Cortex of kidney (tissue), 1 donor: ENCODE results near the gene TCEAL1.
"Not testable (repeated sequence)": the region's sequence is repeated elsewhere in the genome, so short reads cannot be mapped to it uniquely, and the experiment has no call there.

Experiments
- DNase-seq: peaks from one replicate; lab custom pipeline; 2025; lab: John Stamatoyannopoulos, UW

Gene TCEAL1

DNA sequence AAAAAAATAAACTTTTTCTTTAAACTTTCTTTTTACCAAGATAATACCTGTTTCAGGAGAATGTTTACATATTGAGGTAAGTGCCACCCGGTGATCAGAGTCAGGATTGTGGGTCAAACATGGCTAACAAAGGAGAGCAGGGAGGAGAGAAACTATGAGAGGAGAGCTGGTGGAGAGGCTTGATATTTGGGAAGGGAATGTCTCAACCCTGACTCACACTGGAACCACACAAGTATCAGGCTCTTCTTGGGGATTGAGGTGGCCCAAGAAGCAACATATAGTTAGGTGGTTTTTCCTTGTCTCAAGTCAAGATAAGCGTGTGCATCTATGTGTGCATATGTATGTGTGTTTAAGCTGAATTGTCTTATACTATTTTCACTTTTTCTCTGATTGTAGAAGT is 6.7 kb downstream of the TCEAL1 start:
- no peak for DNase-seq

DNA sequence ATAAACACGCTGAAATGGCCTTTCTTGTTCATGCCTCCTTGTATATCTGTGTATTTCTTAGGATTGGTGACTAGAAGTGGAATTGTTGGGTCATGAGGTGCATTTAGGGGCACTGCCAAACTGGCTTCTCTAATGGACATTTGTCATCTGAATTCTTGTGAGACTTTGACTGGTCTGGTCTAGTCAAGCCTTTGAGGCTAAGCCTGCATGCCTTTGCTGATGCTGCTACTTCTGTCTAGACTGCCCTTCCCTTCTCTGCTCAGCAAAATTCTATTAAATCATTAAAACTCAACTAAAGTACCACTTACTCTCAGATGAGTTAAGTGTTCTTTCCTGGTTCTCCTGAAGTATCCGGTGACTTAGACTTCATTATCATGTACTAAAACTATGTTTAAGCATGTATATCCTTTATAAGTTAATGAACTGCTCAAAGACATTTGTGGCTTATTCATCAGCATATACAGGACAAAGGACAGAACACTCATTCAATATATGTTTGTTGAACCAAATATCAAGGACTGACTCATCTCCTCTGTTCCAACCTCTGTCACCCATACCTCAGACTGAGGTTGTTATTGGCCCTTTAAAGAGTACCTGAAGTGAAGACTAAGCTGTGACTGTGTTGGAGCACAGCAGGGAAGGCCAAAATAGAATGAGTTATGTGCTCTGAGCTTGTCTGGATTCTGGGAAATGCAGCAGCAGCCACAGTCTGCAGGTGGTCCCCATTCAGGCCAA is 9.0 kb downstream of the TCEAL1 start:
- no peak for DNase-seq

DNA sequence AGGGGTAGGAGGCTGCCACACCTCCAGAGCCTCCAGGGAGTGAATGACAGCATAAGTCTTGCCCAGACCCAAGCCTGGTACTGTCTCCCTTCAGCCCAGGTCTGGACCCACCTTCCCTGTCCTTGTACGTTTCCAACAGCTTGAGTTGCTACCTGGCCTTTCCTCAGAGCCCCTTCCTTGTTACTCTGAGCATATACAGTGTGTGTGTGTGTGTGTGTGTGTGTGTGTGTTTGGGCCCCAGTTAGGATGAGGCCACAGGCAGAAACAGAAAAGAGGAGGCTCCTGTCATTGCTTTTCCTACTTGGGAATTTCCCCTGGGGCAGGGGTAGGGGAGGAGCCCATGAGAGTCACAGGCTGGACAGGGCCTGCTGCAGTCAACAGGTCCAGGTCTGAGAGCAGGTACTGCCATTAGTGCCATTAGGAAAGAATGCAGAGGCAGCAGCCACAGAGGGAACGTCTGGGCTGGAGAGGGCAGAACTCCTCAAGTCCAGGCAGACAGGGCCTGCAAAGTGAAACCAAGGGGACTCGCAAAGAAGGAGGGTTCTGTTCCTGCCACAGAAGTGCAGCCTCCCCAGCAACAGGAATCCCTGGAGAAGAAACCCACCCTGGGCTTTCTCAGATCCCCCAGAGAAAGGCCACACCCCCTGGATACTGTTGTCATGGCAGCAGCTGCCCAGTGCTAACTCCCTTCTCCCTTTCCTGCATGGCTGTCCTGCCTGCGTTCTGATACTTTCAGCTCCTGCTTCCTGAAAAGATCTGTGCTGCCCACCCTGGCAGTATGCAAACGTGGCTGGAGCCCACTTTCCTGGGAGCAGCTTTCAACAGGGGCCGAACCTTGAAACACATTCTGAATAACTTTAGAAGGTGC is 9.9 kb downstream of the TCEAL1 start:
- DNase-seq: not testable (repeated sequence)

DNA sequence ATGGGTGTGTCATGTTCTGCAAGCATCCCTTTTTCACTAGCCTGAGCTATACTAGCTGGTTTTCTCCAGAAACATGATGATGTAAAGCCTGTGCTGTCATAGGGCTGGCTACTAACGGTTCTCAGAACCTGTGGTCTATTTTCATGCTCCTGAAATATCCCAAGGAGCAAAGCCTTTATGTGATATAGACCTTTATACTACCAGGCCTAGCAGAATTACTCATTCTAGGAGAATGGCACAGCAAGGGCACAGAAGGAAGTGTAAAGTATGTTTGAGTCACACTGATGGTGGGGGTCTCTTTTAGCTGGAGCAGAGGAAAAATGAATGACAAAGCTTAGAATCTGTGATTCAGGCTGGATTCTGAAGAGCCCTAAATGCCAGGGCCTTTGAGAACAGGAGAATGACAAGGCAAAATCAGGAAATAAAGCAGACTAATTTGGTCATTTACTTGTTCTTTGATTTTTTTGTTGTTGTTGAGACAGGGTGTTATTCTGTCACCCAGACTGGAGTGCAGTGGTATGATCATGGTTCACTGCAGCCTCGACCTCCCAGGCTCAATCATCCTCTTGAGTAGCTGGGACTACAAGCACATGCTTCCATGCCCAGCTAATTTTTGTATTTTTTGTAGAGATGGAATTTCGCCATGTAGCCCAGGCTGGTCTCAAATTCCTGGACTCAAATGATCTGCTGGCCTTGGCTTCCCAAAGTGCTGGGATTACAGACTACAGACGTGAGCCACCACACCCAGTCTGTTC is 11.8 kb downstream of the TCEAL1 start:
- no peak for DNase-seq

DNA sequence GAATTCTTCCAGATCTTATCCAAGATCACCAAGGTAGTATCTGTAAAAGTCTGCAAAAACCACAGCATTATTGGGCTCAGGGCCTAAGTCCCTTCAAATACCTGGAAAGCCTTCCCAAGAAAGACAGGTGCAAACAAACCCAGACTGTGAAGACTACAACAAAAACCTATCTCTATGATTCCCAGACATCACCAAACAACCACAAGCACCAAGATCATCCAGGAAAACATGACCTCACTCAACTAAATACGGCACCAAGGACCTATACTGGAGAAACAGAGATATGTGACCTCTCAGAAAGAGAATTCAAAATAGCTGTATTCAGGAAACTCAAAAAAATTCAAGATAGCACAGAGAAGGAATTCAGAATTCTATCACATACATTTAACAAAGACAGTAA is 15.3 kb downstream of the TCEAL1 start:
- no peak for DNase-seq

DNA sequence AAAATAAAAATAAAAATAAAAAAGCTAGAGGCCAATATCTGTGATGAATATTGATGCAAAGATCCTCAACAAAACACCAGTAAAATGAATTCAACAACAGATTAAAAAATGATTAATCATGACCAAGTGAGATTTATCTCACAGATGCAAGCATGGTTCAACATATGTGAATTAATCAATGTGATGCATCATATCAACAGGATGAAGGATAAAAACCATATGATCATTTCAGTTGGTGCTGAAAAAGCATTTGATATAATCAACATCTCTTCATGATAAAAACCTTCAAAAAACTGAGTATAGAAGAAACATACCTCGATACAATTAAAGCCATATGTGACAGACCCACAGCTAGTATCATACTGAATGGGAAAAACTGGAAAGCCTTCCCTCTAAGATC is 18.9 kb downstream of the TCEAL1 start:
- DNase-seq: no peak

DNA sequence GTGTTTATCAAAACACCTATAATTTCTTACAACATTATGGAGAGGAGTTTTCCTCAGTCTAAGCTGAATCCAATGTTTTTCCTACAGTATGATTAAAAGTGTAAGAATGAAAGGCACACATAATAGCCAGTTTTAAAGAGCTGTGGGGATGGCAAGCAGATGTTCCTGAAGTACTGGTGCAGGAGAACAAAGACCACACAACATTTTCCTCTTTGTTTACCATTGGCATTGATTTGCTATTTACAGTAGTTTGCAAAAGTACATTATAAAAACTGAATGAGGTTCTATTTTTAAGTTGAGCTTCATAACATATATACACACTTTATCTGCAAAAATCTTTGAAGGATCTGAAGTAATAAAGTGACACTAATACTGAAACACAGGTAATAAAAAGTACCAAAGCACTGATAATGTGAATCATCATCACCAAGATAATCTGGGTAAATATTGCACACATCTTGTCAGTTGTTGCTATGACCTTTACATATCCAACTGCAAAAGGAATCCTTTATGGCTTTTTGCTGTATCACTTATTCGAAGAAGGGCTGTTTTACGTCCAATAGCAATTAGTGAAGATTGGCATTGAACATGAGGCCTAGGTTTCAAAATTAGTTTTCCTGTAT is 22.5 kb downstream of the TCEAL1 start:
- DNase-seq: no peak

DNA sequence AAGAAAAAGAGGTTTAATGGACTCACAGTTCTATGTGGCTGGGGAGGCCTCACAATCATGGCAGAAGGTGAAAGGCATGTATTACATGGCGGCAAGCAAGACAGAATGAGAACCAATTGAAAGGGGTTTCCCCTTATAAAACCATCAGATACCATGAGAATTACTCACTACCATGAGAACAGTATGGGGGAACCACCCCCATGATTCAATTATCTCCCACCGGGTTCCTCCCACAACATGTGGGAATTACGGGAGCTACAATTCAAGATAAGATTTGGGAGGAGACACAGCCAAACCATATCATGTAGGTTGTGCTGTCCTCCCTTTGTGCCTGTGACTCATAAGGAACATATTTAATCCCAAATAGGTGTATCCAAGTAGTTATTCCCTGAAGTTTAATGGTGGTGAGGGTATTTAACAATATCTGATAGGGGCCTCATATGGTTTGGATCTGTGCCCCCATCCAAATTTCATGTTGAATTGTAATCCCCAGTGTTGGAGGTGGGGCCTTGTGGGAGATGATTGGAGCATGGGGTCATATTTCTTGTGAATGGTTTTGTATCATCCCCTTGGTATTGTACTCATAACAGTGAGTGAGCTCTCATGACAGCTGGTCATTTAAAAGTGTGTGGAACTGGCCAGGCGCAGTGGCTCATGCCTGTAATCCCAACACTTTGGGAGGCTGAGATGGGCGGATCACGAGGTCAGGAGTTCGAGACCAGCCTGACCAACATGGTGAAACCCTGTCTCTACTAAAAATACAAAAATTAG is 26.6 kb downstream of the TCEAL1 start:
- not testable (repeated sequence) for DNase-seq

DNA sequence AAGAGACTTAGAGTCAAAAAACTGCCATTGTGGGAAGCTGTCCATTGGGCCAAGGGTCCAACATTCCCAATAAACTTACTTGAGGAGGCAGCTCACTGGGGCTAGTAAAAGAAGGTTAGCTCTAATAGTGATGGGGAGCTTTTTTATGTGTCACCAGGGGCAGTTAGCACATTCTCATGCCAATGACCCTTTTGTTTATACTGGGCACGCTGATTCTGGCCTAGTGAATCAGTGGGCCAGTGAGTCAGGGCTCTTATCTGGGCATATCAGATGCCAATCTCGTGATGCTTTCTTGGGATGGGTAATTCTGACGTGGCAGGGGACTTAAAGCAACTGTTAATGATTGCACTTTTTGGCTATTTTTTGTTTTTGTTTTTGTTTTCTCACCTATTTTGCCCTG is 27.8 kb downstream of the TCEAL1 start:
- DNase-seq: no peak

DNA sequence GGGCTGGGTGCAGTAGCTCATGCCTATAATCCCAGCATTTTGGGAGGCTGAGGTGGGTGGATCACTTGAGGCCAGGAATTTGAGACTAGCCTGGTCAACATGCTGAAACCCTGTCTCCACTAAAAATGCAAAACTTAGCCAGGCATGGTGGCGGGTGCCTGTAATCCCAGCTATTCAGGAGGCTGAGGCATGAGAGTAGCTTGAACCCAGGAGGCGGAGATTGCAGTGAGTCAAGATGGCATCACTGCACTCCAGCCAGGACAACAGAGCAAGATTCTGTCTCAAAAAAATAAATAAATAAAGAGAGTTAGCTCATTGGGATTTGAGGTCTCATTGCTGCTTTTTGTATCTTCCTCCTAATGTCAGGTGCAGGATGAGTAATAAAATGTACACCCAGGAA is 28.3 kb downstream of the TCEAL1 start:
- DNase-seq: not testable (repeated sequence)

DNA sequence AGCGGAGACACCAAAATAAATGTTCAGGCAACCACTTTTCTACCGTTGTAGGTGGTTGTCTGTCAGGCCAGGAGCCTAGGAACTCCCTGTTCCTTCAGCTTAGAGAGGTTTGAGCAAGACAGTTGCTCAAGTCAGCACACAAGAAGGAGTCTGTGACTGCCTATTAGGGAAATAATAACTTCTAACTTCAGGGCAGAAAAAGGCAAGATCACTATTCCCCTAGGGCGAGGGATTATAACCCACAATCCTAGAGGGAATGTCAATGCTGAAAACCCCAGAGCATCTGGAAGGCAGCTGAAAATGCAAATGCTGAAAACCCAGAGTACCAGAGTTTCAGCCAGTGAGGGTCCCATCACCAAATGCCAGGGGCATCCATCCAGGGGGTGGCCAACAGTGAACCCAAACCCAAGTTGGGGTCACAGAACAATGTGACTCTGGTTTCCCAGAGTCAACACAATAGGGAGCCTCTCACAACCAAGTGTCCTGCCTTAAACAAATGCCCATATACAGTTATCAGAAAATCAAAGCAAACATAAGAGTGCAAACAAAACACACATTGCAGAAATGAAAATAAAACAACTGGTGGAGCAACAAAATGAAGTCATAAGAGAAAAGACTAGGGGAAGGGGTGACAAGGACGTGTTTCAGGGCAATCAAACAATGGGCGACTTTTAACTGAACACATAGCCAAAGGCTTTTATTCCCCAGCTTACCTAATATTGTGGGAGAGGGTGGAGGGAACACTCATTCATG is 30.1 kb downstream of the TCEAL1 start:
- no peak for DNase-seq

DNA sequence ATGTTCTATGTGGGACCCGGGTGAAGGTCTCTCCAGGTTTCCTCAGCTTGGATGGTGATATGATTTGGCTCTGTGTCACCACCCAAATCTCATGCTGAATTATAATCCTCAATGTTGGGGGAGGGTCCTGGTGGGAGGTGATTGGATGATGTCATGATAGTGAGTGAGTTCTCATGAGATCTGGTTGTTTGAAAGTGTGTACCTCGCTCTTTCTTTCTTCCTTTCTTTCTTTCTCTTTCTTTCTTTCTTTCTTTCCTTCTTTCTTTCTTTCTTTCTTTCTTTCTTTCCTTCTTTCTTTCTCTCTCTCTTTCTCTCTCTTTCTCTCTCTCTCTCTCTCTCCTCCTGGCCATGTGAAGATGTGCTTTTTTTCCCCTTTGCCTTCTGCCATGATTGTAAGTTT is 30.7 kb downstream of the TCEAL1 start:
- DNase-seq: not testable (repeated sequence)

DNA sequence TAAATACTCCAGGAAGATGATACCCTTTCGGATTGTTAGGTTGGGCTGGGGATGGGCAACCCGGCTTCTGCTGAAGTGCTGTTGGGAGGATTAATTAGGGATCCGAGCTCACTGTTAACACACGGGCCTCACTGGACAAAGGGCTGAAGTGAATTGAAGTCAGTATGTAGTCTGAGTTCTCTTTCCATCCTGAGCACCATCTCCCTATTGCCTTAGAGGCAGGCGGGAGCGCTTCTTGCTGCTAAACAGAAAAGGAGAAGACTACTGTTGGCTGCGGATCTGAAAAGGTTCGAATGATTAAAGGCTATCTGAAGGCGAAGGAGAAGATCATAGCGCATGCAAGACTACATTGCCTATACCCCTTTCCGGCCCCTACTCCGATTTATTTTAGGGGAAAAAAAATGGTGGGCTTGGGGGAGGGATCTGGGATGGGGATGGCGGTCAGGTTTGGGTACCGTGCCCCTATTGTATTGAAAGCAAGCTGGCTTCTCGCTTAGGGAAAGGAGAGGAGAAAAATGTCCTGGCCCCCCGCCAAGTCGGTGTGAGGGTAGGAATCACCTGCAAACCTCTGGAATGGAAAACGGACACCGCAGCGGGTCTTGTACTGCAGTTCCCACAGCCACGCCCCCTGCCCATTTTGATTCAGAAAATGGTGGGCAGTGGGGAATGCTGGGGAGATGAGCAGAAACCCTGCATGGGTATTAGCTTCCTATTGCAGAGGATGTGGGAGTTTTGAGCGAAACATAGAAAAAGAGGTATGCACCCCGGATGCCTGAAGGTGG is 35.4 kb downstream of the TCEAL1 start:
- no peak for DNase-seq

DNA sequence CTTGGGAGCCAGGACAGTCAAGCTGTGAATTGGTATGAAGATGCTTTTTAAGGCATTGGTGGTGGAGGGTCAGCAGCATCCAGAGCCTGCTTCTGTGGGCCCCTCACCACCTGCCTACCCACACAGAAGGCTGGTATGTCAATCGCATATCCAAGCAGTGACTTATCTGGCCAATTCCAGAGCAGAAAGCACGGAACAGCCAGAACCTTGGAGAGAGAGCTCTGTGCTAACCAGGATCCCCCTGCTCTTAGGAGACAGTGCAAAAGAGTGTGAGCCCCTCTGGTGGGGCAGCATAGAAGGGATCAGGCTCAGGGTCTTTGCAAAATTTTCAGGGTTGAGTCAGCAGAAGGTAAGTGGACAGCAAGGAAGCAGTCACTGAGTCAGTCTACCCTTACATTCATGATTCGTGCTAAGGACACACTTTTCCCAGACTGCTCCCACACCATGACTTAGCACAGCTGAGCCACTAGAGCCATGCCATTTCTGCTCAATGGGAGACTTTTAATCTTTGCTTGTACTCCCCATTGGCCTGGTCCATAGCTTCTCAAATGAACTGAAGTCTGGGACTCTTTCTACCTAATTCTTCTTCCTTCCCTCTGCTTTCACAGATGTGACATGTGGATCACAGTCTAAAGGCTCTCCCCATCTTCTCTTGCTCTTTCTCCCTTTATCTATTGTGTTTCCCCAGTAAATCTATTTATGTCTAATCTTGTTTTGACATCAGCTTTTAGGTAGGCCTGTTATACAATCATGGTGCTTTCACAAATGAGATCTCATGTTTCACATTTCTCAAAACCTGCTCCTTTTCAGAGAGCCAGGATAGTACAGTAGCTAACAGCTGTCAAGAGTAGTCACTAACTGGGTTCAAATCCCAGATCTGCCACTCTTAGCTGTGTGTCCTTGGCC is 37.7 kb downstream of the TCEAL1 start:
- DNase-seq: no peak

DNA sequence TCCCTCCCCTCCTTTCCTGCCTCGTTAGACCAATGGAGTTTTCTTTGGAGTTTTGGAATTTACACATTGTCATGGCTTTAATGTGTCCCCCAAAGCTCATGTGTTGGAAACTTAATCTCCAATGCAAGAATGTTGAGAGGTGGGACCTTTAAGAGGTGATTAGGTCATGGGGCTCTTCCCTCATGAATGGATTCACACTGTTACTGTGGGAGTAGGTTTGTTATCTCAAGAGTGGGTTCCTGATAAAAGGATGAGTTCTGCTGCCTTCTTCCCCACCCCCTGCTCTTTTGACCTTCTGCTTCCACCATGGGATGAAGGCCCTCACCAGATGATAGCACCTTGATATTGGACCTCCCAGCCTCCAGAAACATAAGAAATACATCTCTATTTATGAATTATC is 41.0 kb downstream of the TCEAL1 start:
- no peak for DNase-seq

DNA sequence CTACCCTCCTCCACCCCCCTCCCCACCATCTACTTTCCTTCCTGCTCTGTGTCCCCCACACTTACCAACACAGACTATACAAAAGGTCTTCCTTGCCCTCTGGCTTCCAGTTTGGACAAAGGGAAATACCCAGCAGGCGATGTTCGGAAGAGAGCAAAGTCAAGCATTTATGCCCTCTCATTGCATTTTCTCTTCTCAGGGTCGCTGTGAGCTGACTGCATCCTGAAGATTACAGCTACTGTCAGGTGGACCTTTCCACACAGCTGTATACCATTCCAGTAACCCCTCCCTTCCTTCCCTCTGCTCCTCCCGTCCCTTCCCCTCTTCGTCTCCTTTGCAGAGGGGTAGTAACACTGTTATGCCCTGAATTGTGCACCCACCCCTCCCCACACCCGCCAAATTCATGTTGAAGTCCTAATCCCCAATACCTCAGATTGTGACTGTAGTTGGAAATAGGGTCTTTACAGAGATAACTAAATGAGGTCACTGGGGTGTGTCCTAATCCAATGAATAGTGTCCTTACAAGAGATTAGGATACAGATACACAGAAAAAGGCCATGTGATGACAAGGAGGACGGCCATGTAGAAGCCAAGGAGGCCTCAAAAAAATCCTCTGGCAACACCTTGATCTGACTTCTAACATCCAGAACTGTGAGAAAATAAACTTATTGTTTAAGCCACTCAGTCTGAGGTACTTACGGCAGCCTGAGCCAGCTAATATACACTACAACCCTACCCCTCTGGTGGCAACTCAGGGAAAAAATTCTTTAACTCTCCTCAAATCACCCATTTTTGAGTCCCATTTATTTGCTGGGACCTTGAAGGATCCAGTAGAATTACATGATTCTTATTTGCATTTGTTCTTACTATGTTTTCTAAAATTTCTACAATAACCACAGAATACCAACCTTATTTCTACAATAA is 46.0 kb downstream of the TCEAL1 start:
- no peak for DNase-seq

DNA sequence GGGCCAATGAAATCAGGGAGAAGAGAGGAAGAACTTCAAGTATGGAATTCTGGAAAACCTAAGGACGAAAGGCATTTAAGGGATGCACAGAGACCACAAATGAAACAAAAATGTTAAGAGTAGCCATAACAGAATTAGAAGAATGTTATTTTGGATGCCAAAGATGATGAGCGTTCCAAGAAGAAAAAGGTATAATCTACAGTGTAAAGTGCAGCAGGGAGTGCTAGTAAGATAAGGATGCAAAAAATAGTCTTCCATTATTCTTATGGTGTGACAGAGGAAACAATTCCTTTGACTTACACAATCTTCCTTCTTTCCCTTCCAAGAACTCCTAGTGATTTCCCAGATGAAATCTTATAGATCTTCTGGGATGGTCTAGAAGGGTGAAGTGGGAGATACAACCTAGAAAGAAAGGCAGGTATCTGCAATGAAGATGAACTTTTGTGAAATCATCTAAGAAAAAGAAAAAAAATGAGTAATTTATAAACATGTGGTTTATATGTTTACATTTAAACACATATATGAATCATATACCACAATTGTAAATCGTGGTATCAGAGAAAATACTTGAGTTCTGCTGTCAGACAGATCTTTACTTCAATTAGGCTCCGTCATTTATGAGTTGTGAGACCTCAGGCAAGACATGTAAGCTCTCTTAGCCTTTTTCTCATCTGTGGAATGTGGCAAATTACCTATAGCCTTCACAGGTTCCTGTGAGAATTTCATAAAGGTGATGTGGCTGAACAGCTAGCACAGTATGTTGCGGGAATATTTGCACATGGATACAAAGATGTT is 49.6 kb downstream of the TCEAL1 start:
- no peak for DNase-seq
